ENCODE measurements around the gene ARID4B. TPM values are rescaled to one million over a fixed set of nuclear protein-coding genes. Genes with fewer than 3 reads are reported as not detected.

The ARID4B gene
- total and polyA plus RNA-seq, 2 of the 13 experiments (the other 11 are each of a cell fraction or from before 2014, with no cell fraction given), result 9.7 to 24.6 TPM

- no peaks in the 10 kb centered on the region for H3K27me3 ChIP-seq (ENCODE audit: control insufficient read depth in 1 of 2, insufficient read depth in 2 of 2, low read length in 2 of 2)
- H3K36me3 ChIP-seq (replicated peaks in 1 of 2; ENCODE audit: control insufficient read depth in 1 of 2, insufficient read depth in 2 of 2, low read length in 2 of 2), result peaks cover 5 to 20% of the 10 kb centered on the region in 2 experiments; a peak in 4 of 5 replicates
- no peaks in the 10 kb centered on the region for H3K79me2 ChIP-seq (ENCODE audit: insufficient read depth, low read length)
- DNase-seq (ENCODE audit: low spot score) (no peak), FAIRE-seq (no peak), ATAC-seq (no peak)
- WGBS (ENCODE audit: low lambda C conversion rate), result 96% methylated on average over 4 of the region's 4 CpGs
- H3K9me3 ChIP-seq (ENCODE audit: low read length), result no peaks in the 10 kb centered on the region
- no peaks in the 10 kb centered on the region for H3K4me1 ChIP-seq (ENCODE audit: insufficient read depth, low read length)
- no peak overlapping the region for H3K9ac ChIP-seq (ENCODE audit: insufficient read depth, low read depth, low read length)
- no TSS peak for BruUV-seq (replicated peaks)
- no peak overlapping the region for H3K27ac ChIP-seq (ENCODE audit: extremely low read length, insufficient read depth, low read length)
- H3K4me3 ChIP-seq (replicated peaks in 1 of 3; ENCODE audit: insufficient read depth in 1 of 3, low read depth in 2 of 3, low read length in 3 of 3), result no peak overlapping the region
- no peak overlapping the region for H3K4me2 ChIP-seq (ENCODE audit: low read depth, low read length)
- no peak overlapping the region for H2AFZ ChIP-seq (ENCODE audit: low read length)
- intact Hi-C loops (cut with micrococcal nuclease; ENCODE audit: unreplicated experiment), result no loop called here
- TF ChIP-seq NFRKB (IDR thresholded peaks at IDR 0.05) (no peak), KDM2A (CRISPR knock-in tag; IDR thresholded peaks at IDR 0.05; ENCODE audit: borderline replicate concordance, low read depth) (no peak), ATAD3A (CRISPR knock-in tag; IDR thresholded peaks at IDR 0.05) (no peak), HNF4A (CRISPR knock-in tag; IDR thresholded peaks at IDR 0.05) (no peak), CAMTA2 (CRISPR knock-in tag; IDR thresholded peaks at IDR 0.05; ENCODE audit: borderline replicate concordance) (no peak), ELK4 (CRISPR knock-in tag; IDR thresholded peaks at IDR 0.05; ENCODE audit: borderline replicate concordance) (no peak), GPBP1L1 (CRISPR knock-in tag; IDR thresholded peaks at IDR 0.05) (no peak), ARID3A (IDR thresholded peaks at IDR 0.05; ENCODE audit: low read depth, low read length) (no peak), NBN (conservative IDR thresholded peaks at IDR 0.05) (no peak), PBX2 (CRISPR knock-in tag; IDR thresholded peaks at IDR 0.05) (no peak), RCOR2 (CRISPR knock-in tag; IDR thresholded peaks at IDR 0.05) (no peak), POLR2A (IDR thresholded peaks at IDR 0.05; ENCODE audit: insufficient read depth in 1 of 2, low read depth in 2 of 2, low read length in 2 of 2) (no peak), NR0B2 (CRISPR knock-in tag; IDR thresholded peaks at IDR 0.05) (no peak), ZNF878 (CRISPR knock-in tag; IDR thresholded peaks at IDR 0.05) (no peak), BRCA1 (CRISPR knock-in tag; IDR thresholded peaks at IDR 0.05) (no peak), ZNF740 (CRISPR knock-in tag; IDR thresholded peaks at IDR 0.05) (no peak), SNRNP70 (IDR thresholded peaks at IDR 0.05; ENCODE audit: low read depth, low read length) (no peak), ZNF777 (CRISPR knock-in tag; IDR thresholded peaks at IDR 0.05) (no peak), NFIB (CRISPR knock-in tag; IDR thresholded peaks at IDR 0.05; ENCODE audit: borderline replicate concordance) (no peak), SPEN (CRISPR knock-in tag; IDR thresholded peaks at IDR 0.05; ENCODE audit: low read depth) (no peak)
- CTCF ChIA-PET (ENCODE audit: low intra/inter-chr PET ratio, low total read pairs), result no interaction called here
- POLR2A ChIA-PET, result no interaction called here
- in situ Hi-C loops (cut with HindIII; ENCODE audit: extremely low pct_ligation_motif_present, low pct_unique_long_range_greater_than_20kb), result no loop called here
- no peaks in the 10 kb centered on the region for H4K20me1 ChIP-seq (ENCODE audit: insufficient read depth, low read length)
Observed at GRCh38 chr1:235187316-235187715, 140.7 kb downstream of the ARID4B start.

Measured in HepG2 (cell line).